Measurements from ENCODE around the gene NUDT3.
A peak's percentile ranks its signal among the peaks of the same experiment; 100 is the strongest.

Gene NUDT3

GRCh38 chr6:34424200-34425131 lies 32.0 kb upstream of the NUDT3 start:
- TF ChIP-seq EZH2 (optimal IDR thresholded peaks at IDR 0.05; ENCODE audit: low read depth, low read length) (no peak), CTCF (IDR thresholded peaks at IDR 0.05; ENCODE audit: low read length) (no peak), EZH2phosphoT487 (IDR thresholded peaks at IDR 0.05; ENCODE audit: low read length) (no peak)
- H2AFZ ChIP-seq (ENCODE audit: low read length) = no peak overlapping the region
- peak overlapping the region; percentile 82 for H3K4me2 ChIP-seq (ENCODE audit: low read depth, low read length)
- H3K27ac ChIP-seq (ENCODE audit: low read length) = no peak overlapping the region
- H3K4me3 ChIP-seq (ENCODE audit: low read length) = peak overlapping the region; percentile 94
- peaks cover 19% of the 10 kb centered on the region; the same call in 1 of the 2 replicates for H3K36me3 ChIP-seq (replicated peaks; ENCODE audit: insufficient read depth, low read length)
- H4K20me1 ChIP-seq (ENCODE audit: insufficient read depth, low read length) = peaks cover 3% of the 10 kb centered on the region; the same call in 1 of the 2 replicates
- H3F3A ChIP-seq (ENCODE audit: insufficient read depth, low read length) = peaks cover 3% of the 10 kb centered on the region; the same call in 1 of the 2 replicates
- no peaks in the 10 kb centered on the region for H3K27me3 ChIP-seq (replicated peaks; ENCODE audit: insufficient read depth, low read length)
- peaks cover 10% of the 10 kb centered on the region for H3K4me1 ChIP-seq (ENCODE audit: low read length)
- H3K9me3 ChIP-seq (replicated peaks; ENCODE audit: insufficient read depth, low read length) = no peaks in the 10 kb centered on the region
- peaks cover 59% of the 10 kb centered on the region for H3K79me2 ChIP-seq (ENCODE audit: low read length)
- DNase-seq = no peak
- H3K9me2 ChIP-seq (replicated peaks; ENCODE audit: insufficient read depth, low read length) = no peaks in the 10 kb centered on the region
- H3K9ac ChIP-seq (ENCODE audit: low read length) = peak overlapping the region; percentile 98

DNA sequence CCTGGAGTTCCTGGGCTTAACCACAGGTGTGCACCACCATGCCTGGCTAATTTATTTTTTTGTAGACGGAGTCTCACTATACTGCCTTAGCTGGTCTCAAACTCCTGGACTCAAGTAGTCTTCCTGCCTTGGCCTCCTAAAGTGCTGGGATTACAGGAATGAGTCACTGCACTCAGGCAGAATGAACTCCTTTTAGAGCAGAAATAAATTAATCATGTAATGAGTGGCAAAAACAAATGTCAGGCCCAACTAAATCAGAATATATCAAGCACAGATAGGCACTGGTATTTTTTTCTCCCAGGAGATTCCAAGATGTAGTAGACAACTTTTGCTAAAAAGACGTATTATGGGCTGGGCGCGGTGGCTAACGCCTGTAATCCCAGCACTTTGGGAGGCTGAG lies 30.8 kb upstream of the NUDT3 start:
- Histone ChIP-seq H3K27ac (ENCODE audit: low read length) (no peak overlapping the region), H2AFZ (ENCODE audit: low read length) (no peak overlapping the region), H3F3A (ENCODE audit: insufficient read depth, low read length) (peaks cover 6% of the 10 kb centered on the region; the same call in 1 of the 2 replicates), H3K36me3 (replicated peaks; ENCODE audit: insufficient read depth, low read length) (peaks cover 23% of the 10 kb centered on the region; the same call in 1 of the 2 replicates), H3K9me2 (replicated peaks; ENCODE audit: insufficient read depth, low read length) (no peaks in the 10 kb centered on the region), H3K9ac (ENCODE audit: low read length) (no peak overlapping the region), H3K9me3 (replicated peaks; ENCODE audit: insufficient read depth, low read length) (no peaks in the 10 kb centered on the region), H3K27me3 (replicated peaks; ENCODE audit: insufficient read depth, low read length) (no peaks in the 10 kb centered on the region), H4K20me1 (ENCODE audit: insufficient read depth, low read length) (peaks cover 7% of the 10 kb centered on the region), H3K79me2 (ENCODE audit: low read length) (peaks cover 63% of the 10 kb centered on the region), H3K4me3 (ENCODE audit: low read length) (no peak overlapping the region), H3K4me1 (ENCODE audit: low read length) (peaks cover 10% of the 10 kb centered on the region), H3K4me2 (ENCODE audit: low read depth, low read length) (no peak overlapping the region)
- DNase-seq = no peak
- TF ChIP-seq EZH2 (optimal IDR thresholded peaks at IDR 0.05; ENCODE audit: low read depth, low read length) = no peak
- no peak for TF ChIP-seq CTCF (IDR thresholded peaks at IDR 0.05; ENCODE audit: low read length)
- no peak for TF ChIP-seq EZH2phosphoT487 (IDR thresholded peaks at IDR 0.05; ENCODE audit: low read length)

DNA sequence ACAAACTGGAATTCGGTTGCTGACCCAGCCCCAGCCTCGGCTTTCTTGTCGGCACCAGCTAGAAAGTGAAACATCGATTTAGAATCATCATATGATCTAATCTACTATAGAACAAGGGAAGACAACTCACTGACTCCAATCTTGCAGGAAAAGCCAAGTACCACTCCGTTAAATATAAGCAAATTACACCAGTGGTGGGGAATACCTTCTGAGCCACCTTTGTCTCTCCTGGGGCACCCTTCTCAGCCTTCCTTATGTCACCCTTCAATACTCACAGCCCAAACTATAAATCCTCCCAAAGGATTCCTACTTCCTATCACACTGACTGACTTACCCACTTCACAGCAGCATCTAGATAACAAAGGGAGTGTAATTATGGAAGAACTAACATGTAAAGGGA lies 25.9 kb upstream of the NUDT3 start:
- no peaks in the 10 kb centered on the region for H3K27me3 ChIP-seq (replicated peaks; ENCODE audit: insufficient read depth, low read length)
- peaks cover 37% of the 10 kb centered on the region for H3F3A ChIP-seq (ENCODE audit: insufficient read depth, low read length)
- no peaks in the 10 kb centered on the region for H3K9me2 ChIP-seq (replicated peaks; ENCODE audit: insufficient read depth, low read length)
- no peak overlapping the region for H3K4me3 ChIP-seq (ENCODE audit: low read length)
- TF ChIP-seq EZH2 (optimal IDR thresholded peaks at IDR 0.05; ENCODE audit: low read depth, low read length) (no peak), EZH2phosphoT487 (IDR thresholded peaks at IDR 0.05; ENCODE audit: low read length) (no peak), CTCF (IDR thresholded peaks at IDR 0.05; ENCODE audit: low read length) (no peak)
- no peak overlapping the region for H2AFZ ChIP-seq (ENCODE audit: low read length)
- no peak for DNase-seq
- H3K9ac ChIP-seq (ENCODE audit: low read length) = no peak overlapping the region
- peaks cover 18% of the 10 kb centered on the region for H4K20me1 ChIP-seq (ENCODE audit: insufficient read depth, low read length)
- no peaks in the 10 kb centered on the region for H3K9me3 ChIP-seq (replicated peaks; ENCODE audit: insufficient read depth, low read length)
- H3K4me1 ChIP-seq (ENCODE audit: low read length) = no peaks in the 10 kb centered on the region
- peaks cover 37% of the 10 kb centered on the region for H3K79me2 ChIP-seq (ENCODE audit: low read length)
- H3K36me3 ChIP-seq (replicated peaks; ENCODE audit: insufficient read depth, low read length) = peaks cover 26% of the 10 kb centered on the region; the same call in 1 of the 2 replicates
- H3K27ac ChIP-seq (ENCODE audit: low read length) = no peak overlapping the region
- no peak overlapping the region for H3K4me2 ChIP-seq (ENCODE audit: low read depth, low read length)
